GM10266 (cell line): ENCODE data around the gene ITPR1.

Experiments used
- DNase-seq: peaks from one replicate; pipeline ENCODE4 v3.0.0; 2012; ENCODE audit errors: extremely low spot score
- CTCF ChIP-seq: IDR thresholded peaks from 2 replicates; pipeline ENCODE4 v1.5.1; 2012; ENCODE audit warnings: mild to moderate bottlenecking, low read depth; ENCODE audit not compliant: control insufficient read depth, insufficient read depth; ENCODE audit errors: missing control alignments

ITPR1 gene

GRCh38 chr3:4753073-4753691 is 260.0 kb downstream of the ITPR1 start:
- DNase-seq, result no peak
- TF ChIP-seq CTCF, result no peak

GRCh38 chr3:4754180-4755086 is 261.3 kb downstream of the ITPR1 start:
- DNase-seq, result peak; percentile 82
- no peak for TF ChIP-seq CTCF

GRCh38 chr3:4755566-4755965 is 262.4 kb downstream of the ITPR1 start:
- no peak for TF ChIP-seq CTCF
- no peak for DNase-seq

- no peak for DNase-seq
- TF ChIP-seq CTCF, result no peak
Measured at GRCh38 chr3:4756057-4756775, 263.1 kb downstream of the ITPR1 start.

- no peak for TF ChIP-seq CTCF
Measured at GRCh38 chr3:4756855-4757574, 263.9 kb downstream of the ITPR1 start.

GRCh38 chr3:4757575-4758248 is 264.6 kb downstream of the ITPR1 start:
- no peak for TF ChIP-seq CTCF
- DNase-seq, result no peak

More at GRCh38 chr3:4756855-4757574, 263.9 kb downstream of the ITPR1 start:
- DNase-seq, result no peak
